GM20431 (cell line): ENCODE measurements around the gene CADM2.

Experiments
- in situ Hi-C: fragments of 300-500 bp; cut with MseI, MboI; formaldehyde crosslinking; loops from one replicate; pipeline ENCODE4 v1.15.0; 2020; ENCODE audit warnings: low sequenced_read_pairs; ENCODE audit not compliant: unreplicated experiment

The CADM2 gene

GRCh38 chr3:85298032-85298431 is 339.2 kb downstream of the CADM2 start:
- in situ Hi-C loops, result no loop called here

- in situ Hi-C loops, result no loop called here
Measured at GRCh38 chr3:85303156-85303555, 344.4 kb downstream of the CADM2 start.

GRCh38 chr3:85304360-85304964 is 345.7 kb downstream of the CADM2 start:
- in situ Hi-C loops, result no loop called here

- in situ Hi-C loops, result no loop called here
Measured at GRCh38 chr3:85312331-85312730, 353.5 kb downstream of the CADM2 start.

DNA sequence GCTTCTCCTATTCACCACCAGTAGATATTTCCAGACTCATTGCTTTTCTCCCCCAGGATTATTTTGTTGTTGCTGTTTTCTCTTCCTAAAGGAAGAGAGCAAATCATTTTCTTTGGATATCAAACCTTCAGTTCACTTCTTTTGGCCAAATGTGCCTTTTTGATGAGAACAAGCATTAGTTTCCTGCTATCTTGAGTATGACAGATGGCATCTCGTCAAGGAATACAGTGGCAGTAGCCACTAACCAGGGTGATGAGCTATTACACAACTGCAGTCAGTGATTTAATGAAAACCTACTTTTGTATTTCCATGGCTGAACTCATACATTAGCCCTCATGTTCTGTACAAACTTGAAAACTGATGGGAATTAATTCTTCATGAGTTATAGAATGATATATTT is 354.6 kb downstream of the CADM2 start:
- in situ Hi-C loops, result no loop called here

GRCh38 chr3:85316252-85316651 is 357.5 kb downstream of the CADM2 start:
- in situ Hi-C loops, result no loop called here

- in situ Hi-C loops, result no loop called here
Measured at GRCh38 chr3:85321892-85322291, 363.1 kb downstream of the CADM2 start.

DNA sequence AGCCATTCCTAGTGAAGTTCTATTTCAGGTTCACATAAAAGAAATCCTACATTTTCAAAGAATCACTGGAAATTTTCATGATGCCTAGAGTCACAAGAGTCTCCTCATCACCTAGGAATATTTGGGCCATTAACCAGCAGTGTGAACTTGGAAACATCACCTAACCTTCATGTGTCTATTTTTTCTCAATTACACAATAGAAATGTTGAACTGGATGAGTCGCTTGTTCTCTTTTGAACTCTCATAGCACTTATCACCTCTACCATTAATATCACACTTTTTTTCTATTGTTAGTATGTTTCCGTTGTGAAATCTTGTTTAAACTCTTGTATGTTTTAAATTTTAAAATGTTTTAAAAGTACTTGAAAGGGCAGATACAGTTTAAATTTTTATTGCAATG is 371.3 kb downstream of the CADM2 start:
- in situ Hi-C loops, result no loop called here

- in situ Hi-C loops, result no loop called here
Measured at GRCh38 chr3:85337895-85338294, 379.1 kb downstream of the CADM2 start.

DNA sequence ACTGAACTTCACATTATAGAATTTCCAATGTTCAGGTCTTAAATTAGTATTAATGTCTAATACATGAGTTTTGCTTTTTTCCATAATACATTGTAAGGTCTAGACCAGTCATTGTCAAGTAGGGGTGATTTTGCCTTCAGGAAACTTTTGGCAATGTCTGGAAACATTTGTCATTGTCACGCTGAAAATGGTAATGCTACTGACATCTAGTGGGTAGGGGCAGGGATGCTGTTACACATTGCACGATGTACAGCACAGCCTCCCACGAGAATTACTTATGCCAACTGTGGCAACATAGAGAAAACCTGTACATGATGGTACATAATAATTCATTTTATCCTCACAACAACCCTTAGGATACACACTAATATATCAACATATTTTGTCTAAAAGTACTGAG is 384.1 kb downstream of the CADM2 start:
- in situ Hi-C loops, result no loop called here

GRCh38 chr3:85355572-85355971 is 396.8 kb downstream of the CADM2 start:
- in situ Hi-C loops, result no loop called here

DNA sequence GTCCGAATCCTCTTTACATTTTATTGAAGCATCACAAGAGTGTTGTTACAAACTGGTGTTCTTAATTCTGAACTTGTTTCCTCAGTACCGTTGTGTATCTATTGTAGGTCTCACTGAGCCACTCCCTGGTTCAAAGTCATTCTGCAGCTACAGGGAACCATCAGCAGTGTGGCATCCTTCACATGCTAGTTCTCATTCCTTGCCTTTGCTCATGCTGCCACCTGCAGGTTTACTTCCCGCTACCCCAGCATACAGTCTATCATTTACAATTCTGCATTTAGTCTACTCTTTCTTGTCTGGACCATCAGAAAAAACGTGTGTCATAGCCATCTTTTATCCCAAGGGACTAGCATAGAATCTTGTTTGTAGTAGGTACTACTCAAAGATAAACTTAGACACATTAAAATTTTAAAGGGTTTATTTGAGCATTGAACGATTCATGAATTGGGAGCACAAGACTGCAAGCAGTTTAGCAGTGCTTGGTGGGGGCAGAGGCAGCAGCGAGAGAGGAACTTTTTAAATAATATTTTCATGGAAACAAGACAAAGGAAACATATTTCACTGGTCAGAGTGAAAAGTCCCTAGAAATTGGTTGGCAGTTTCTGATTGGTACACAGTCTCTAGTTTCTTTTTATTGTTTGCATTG is 402.1 kb downstream of the CADM2 start:
- in situ Hi-C loops, result no loop called here

DNA sequence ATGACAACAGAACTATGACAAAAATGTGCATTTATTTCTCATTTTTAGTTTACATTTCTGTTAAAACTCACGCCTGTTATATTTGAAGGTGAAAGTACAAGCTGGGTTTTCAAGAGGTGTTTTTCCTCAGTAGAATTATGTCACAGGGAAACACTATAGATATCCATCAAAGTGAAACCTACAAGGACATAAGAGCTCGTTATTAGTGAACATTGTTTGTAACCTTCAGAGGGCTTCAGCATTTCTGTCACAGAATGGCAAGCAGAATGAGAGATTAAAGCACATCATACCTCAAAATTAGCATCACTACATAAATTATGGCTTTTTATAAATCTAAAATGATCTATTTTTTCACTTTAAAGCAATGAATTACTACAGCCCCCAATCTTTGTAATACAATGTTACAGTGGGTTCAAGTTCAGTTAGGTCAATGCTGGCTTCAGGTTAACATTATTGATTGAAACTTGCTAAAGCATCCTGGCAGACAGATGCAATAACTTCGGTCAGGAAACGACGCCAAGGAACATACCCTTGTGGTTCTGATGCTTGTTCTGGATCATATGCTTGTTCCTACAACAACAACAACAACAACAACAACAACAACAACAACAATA is 405.6 kb downstream of the CADM2 start:
- in situ Hi-C loops, result no loop called here

DNA sequence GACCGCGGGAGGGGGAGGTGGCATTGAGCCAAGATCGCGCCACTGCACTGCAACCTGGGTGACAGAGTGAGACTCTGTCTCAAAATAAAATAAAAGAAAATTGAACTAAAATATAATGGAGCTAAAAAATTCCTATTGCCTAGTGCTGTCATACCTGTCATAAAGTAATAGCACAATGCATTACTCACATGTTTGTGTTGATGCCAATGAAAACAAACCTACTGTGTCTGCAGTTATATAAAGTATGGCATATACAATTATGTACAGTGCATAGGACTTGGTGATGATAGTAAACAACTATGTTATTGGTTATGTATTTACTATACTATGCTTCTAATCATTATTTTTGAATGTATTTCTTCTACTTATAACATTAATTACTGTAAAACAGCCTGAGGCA is 411.6 kb downstream of the CADM2 start:
- in situ Hi-C loops, result no loop called here

DNA sequence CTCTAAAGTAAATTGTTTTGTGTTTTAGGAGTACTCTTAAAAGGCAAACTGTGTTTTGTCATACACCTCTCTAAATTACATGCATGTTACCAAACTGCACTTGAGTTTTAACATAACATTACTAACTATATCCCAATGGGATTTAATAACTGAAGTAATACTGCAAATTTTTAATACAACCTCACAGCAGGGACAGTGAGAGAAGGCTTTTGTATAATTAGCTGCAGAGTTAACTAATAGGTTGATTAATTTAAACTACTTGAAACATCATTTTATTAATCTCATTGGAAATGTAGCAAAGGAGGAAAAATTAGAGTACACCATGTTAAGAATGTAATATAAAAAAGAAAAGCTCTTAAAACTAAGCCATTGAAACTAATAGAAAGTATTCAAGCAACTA is 417.3 kb downstream of the CADM2 start:
- in situ Hi-C loops, result no loop called here

DNA sequence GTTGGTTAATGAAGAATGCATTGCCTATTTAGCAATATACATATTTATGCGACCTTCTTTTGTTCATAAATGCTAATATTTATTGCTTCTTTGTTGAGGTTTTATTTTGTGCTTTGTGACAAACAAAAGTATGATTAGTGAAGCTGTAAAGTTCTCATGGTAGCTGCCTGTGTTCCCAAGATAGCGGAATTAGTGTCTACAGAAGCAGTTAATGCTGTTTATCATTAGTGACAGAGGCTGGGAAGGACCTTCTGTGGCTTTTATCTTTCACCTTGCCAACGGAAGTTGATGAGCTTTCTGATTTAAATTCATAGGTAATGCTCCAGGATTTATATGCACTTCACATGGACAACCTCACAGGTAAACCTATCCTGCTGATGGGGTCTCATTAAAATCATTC is 418.3 kb downstream of the CADM2 start:
- in situ Hi-C loops, result no loop called here

- in situ Hi-C loops, result no loop called here
Measured at GRCh38 chr3:85384372-85384771, 425.6 kb downstream of the CADM2 start.

- in situ Hi-C loops, result no loop called here
Measured at GRCh38 chr3:85387913-85388505, 429.2 kb downstream of the CADM2 start.

DNA sequence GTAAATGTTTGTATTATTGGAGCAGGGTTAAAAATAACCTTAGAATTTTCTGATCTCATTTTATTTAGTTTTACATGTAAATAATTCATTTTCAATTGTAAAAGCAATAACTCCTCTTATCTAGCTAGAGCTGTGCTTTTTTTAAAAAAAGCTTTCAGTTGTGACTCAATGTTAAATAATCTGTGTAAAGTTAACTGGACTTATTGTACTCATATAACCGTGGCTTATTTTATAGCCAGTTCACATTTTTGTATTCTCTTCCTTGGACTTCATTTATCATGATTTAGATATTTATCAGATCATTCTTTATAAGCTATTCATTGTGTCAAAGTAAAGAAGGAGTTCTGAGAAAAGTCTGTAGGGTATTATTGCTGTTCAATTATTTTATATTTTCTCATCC is 435.6 kb downstream of the CADM2 start:
- in situ Hi-C loops, result no loop called here

- in situ Hi-C loops, result no loop called here
Measured at GRCh38 chr3:85397434-85397833, 438.6 kb downstream of the CADM2 start.

DNA sequence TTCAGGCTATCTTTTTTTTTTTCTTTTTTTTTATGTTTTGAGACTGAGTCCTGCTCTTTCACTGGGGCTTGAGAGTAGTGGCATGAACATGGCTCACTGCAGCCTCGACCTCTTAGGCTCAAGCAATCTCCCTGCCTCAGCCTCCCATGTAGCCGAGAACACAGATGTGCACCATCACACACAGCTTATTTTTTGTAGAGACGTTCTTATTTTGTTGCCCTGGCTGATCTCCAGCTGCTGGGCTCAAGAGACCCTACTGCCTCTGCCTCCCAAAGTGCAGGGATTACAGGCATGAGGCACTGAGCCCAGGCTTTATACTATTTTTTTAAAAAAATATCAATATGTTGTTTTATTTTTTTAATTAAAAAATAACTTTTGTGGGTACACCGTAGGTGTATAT is 467.3 kb downstream of the CADM2 start:
- in situ Hi-C loops, result no loop called here
